ENCODE data around the gene COMMD6. TPM values are rescaled to one million over a fixed set of nuclear protein-coding genes. Genes with fewer than 3 reads are reported as not detected.

Gene COMMD6
- total and polyA plus RNA-seq, 5 donors = 128 to 162 (median 142) TPM

- intact Hi-C loops (cut with DNase I) = loop anchor here (5.0 to 10.0 kb wide), 2 partner anchors 53 to 109 kb away; partner anchors contain the start of gene COMMD6 (in 1 of the 4)
- WGBS = under 1% methylated on average over 100 of the region's 100 CpGs
- H3K27ac ChIP-seq (ENCODE audit: low read length) = peak overlapping the region; percentile 72
- H3K9me3 ChIP-seq (ENCODE audit: control insufficient read depth, low read length) = no peaks in the 10 kb centered on the region
- peak; percentile 42 to 79 (median 77) for DNase-seq
- peak overlapping the region; percentile 88 for H3K4me3 ChIP-seq (ENCODE audit: low read length)
- no peaks in the 10 kb centered on the region for H3K27me3 ChIP-seq (ENCODE audit: control insufficient read depth, insufficient read depth)
- H3K4me1 ChIP-seq (ENCODE audit: control insufficient read depth, insufficient read depth, low read length) = peaks cover 3% of the 10 kb centered on the region
- peak; percentile 55 to 61 for ATAC-seq
Observed at GRCh38 chr13:75481176-75482069, 56.2 kb downstream of the COMMD6 start.

GRCh38 chr13:75480671-75481175, 56.9 kb downstream of the COMMD6 start:
- intact Hi-C loops (cut with DNase I) = loop anchor here (5.0 to 10.0 kb wide), 2 partner anchors 54 to 108 kb away; partner anchors contain the start of gene COMMD6 (in 1 of the 4)
- ATAC-seq (peak; percentile 29 to 52), DNase-seq (peak; percentile 57 to 77 (median 76))
- H3K4me3 ChIP-seq (ENCODE audit: low read length) = peak overlapping the region; percentile 88
- no peaks in the 10 kb centered on the region for H3K27me3 ChIP-seq (ENCODE audit: control insufficient read depth, insufficient read depth)
- no peaks in the 10 kb centered on the region for H3K9me3 ChIP-seq (ENCODE audit: control insufficient read depth, low read length)
- no peaks in the 10 kb centered on the region for H3K4me1 ChIP-seq (ENCODE audit: control insufficient read depth, insufficient read depth, low read length)
- WGBS = 1% methylated on average over 48 of the region's 48 CpGs
- H3K27ac ChIP-seq (ENCODE audit: low read length) = peak overlapping the region; percentile 25

- no peak for ATAC-seq
- Histone ChIP-seq H3K27me3 (ENCODE audit: control insufficient read depth, insufficient read depth) (no peaks in the 10 kb centered on the region), H3K27ac (ENCODE audit: low read length) (no peak overlapping the region), H3K9me3 (ENCODE audit: control insufficient read depth, low read length) (no peaks in the 10 kb centered on the region), H3K4me3 (ENCODE audit: low read length) (peak overlapping the region; percentile 88), H3K4me1 (ENCODE audit: control insufficient read depth, insufficient read depth, low read length) (no peaks in the 10 kb centered on the region)
- intact Hi-C loops (cut with DNase I) = loop anchor here in 1 of 4 donors (10.0 kb wide), 1 partner anchor 64 kb away; no protein-coding TSS in a partner anchor
- WGBS = 48% methylated on average over 5 of the region's 5 CpGs
- DNase-seq = no peak
Observed at GRCh38 chr13:75479102-75479740, 58.4 kb downstream of the COMMD6 start.

- ATAC-seq (no peak), DNase-seq (no peak)
- H3K9me3 ChIP-seq (ENCODE audit: control insufficient read depth, low read length) = no peaks in the 10 kb centered on the region
- H3K27me3 ChIP-seq (ENCODE audit: control insufficient read depth, insufficient read depth) = no peaks in the 10 kb centered on the region
- intact Hi-C loops (cut with DNase I) = loop anchor here in 1 of 4 donors (10.0 kb wide), 1 partner anchor 64 kb away; no protein-coding TSS in a partner anchor
- no peaks in the 10 kb centered on the region for H3K4me1 ChIP-seq (ENCODE audit: control insufficient read depth, insufficient read depth, low read length)
- no peak overlapping the region for H3K27ac ChIP-seq (ENCODE audit: low read length)
- WGBS = 91% methylated on average over 4 of the region's 4 CpGs
- peak overlapping the region; percentile 88 for H3K4me3 ChIP-seq (ENCODE audit: low read length)
Observed at GRCh38 chr13:75478659-75479058, 59.0 kb downstream of the COMMD6 start.

Other genes with a start within 250 kb of the COMMD6 start
- 10 to 100 TPM; 51.2 to 69.4 (median 63.6) TPM for gene TBC1D4, start 55.7 kb downstream of the COMMD6 start, total RNA-seq
- 28.3 TPM for gene TBC1D4, start 55.7 kb downstream of the COMMD6 start, polyA plus RNA-seq
- 10 to 100 TPM; 16.2 to 25.4 (median 16.6) TPM for gene UCHL3, start 11.9 kb upstream of the COMMD6 start, total RNA-seq
- gene UCHL3, start 11.9 kb upstream of the COMMD6 start, polyA plus RNA-seq = 26.8 TPM
- 100 to 1,000 TPM; 279 to 397 (median 312) TPM for gene LMO7, start 98.5 kb upstream of the COMMD6 start, total RNA-seq
- 152 TPM for gene LMO7, start 98.5 kb upstream of the COMMD6 start, polyA plus RNA-seq

Data from right cardiac atrium (tissue), 5 donors.